KOPT-K1 (cell line): ENCODE results near the gene SKAP1.

Source experiments
- H3K27ac ChIP-seq: fragments of 200-600 bp; sonication (generic); 2 replicates; pipeline ENCODE4 v1.5.1; 2016; ENCODE audit warnings: antibody characterized with exemption, mild to moderate bottlenecking, low read depth, low read length; ENCODE audit not compliant: poor library complexity, severe bottlenecking
- H3K36me3 ChIP-seq: fragments of 200-600 bp; sonication (generic); 2 replicates; pipeline ENCODE4 v1.5.1; 2017; ENCODE audit warnings: antibody characterized with exemption, mild to moderate bottlenecking, low read length, moderate library complexity; ENCODE audit not compliant: insufficient read depth
- H3K9me3 ChIP-seq: fragments of 200-600 bp; sonication (generic); 2 replicates; pipeline ENCODE4 v1.5.1; 2017; ENCODE audit warnings: antibody characterized with exemption, low read length, mild to moderate bottlenecking; ENCODE audit not compliant: insufficient read depth, poor library complexity, severe bottlenecking

Gene SKAP1

GRCh38 chr17:48144231-48144630 lies 285.8 kb downstream of the SKAP1 start:
- H3K36me3 ChIP-seq, result peaks cover 46% of the 10 kb centered on the region; the same call in 1 of the 2 replicates
- H3K9me3 ChIP-seq, result no peaks in the 10 kb centered on the region
- H3K27ac ChIP-seq, result no peak overlapping the region

GRCh38 chr17:48143629-48144028 lies 286.4 kb downstream of the SKAP1 start:
- Histone ChIP-seq H3K36me3 (peaks cover 42% of the 10 kb centered on the region; the same call in 1 of the 2 replicates), H3K27ac (no peak overlapping the region), H3K9me3 (no peaks in the 10 kb centered on the region)

GRCh38 chr17:48139944-48140343 lies 290.1 kb downstream of the SKAP1 start:
- Histone ChIP-seq H3K36me3 (peaks cover 26% of the 10 kb centered on the region; the same call in 1 of the 2 replicates), H3K27ac (no peak overlapping the region)

GRCh38 chr17:48137656-48138055 lies 292.4 kb downstream of the SKAP1 start:
- Histone ChIP-seq H3K9me3 (no peaks in the 10 kb centered on the region), H3K36me3 (peaks cover 21% of the 10 kb centered on the region; the same call in 1 of the 2 replicates), H3K27ac (no peak overlapping the region)

More at GRCh38 chr17:48139944-48140343, 290.1 kb downstream of the SKAP1 start:
- H3K9me3 ChIP-seq, result no peaks in the 10 kb centered on the region

- H3K27ac ChIP-seq, result no peak overlapping the region
- H3K36me3 ChIP-seq, result peaks cover 16% of the 10 kb centered on the region; the same call in 1 of the 2 replicates
- H3K9me3 ChIP-seq, result no peaks in the 10 kb centered on the region
These were observed 295.0 kb downstream of the SKAP1 start for GRCh38 chr17:48134912-48135480.

- Histone ChIP-seq H3K36me3 (peaks cover 10% of the 10 kb centered on the region; the same call in 1 of the 2 replicates), H3K27ac (no peak overlapping the region), H3K9me3 (no peaks in the 10 kb centered on the region)
These were observed 297.6 kb downstream of the SKAP1 start for GRCh38 chr17:48132385-48132784.

- no peak overlapping the region for H3K27ac ChIP-seq
- H3K9me3 ChIP-seq, result no peaks in the 10 kb centered on the region
- H3K36me3 ChIP-seq, result peaks cover 5% of the 10 kb centered on the region; the same call in 1 of the 2 replicates
These were observed 298.7 kb downstream of the SKAP1 start for GRCh38 chr17:48131216-48131824.

GRCh38 chr17:48129981-48130380 lies 300.0 kb downstream of the SKAP1 start:
- no peak overlapping the region for H3K27ac ChIP-seq
- H3K9me3 ChIP-seq, result no peaks in the 10 kb centered on the region

GRCh38 chr17:48128400-48128799 lies 301.6 kb downstream of the SKAP1 start:
- peaks cover 21% of the 10 kb centered on the region for H3K36me3 ChIP-seq
- H3K9me3 ChIP-seq, result no peaks in the 10 kb centered on the region
- H3K27ac ChIP-seq, result no peak overlapping the region

More at GRCh38 chr17:48129981-48130380, 300.0 kb downstream of the SKAP1 start:
- peaks cover 17% of the 10 kb centered on the region; the same call in 1 of the 2 replicates for H3K36me3 ChIP-seq

GRCh38 chr17:48127371-48128051 lies 302.5 kb downstream of the SKAP1 start:
- Histone ChIP-seq H3K27ac (no peak overlapping the region), H3K9me3 (no peaks in the 10 kb centered on the region), H3K36me3 (peaks cover 30% of the 10 kb centered on the region)

GRCh38 chr17:48126532-48126850 lies 303.5 kb downstream of the SKAP1 start:
- Histone ChIP-seq H3K27ac (no peak overlapping the region), H3K9me3 (no peaks in the 10 kb centered on the region), H3K36me3 (peaks cover 36% of the 10 kb centered on the region)

- peaks cover 41% of the 10 kb centered on the region for H3K36me3 ChIP-seq
- no peaks in the 10 kb centered on the region for H3K9me3 ChIP-seq
- H3K27ac ChIP-seq, result no peak overlapping the region
These were observed 304.0 kb downstream of the SKAP1 start for GRCh38 chr17:48125829-48126531.

GRCh38 chr17:48123776-48124388 lies 306.1 kb downstream of the SKAP1 start:
- Histone ChIP-seq H3K9me3 (no peaks in the 10 kb centered on the region), H3K36me3 (peaks cover 54% of the 10 kb centered on the region), H3K27ac (no peak overlapping the region)

- no peak overlapping the region for H3K27ac ChIP-seq
- peaks cover 61% of the 10 kb centered on the region for H3K36me3 ChIP-seq
These were observed 306.9 kb downstream of the SKAP1 start for GRCh38 chr17:48123111-48123510.

GRCh38 chr17:48122665-48123045 lies 307.4 kb downstream of the SKAP1 start:
- Histone ChIP-seq H3K36me3 (peaks cover 66% of the 10 kb centered on the region), H3K9me3 (no peaks in the 10 kb centered on the region), H3K27ac (no peak overlapping the region)

More at GRCh38 chr17:48123111-48123510, 306.9 kb downstream of the SKAP1 start:
- no peaks in the 10 kb centered on the region for H3K9me3 ChIP-seq
